GM12874 (cell line): ENCODE measurements around the gene CFAP100.

Source experiments
- CTCF ChIP-seq: IDR thresholded peaks from 2 replicates; pipeline ENCODE4 v1.5.1; 2011; ENCODE audit warnings: low read depth, mild to moderate bottlenecking, control low read depth, low read length, moderate library complexity; ENCODE audit not compliant: insufficient read depth

Gene CFAP100

GRCh38 chr3:126393563-126393962 lies 1.1 kb upstream of the CFAP100 start:
- TF ChIP-seq CTCF: no peak

- no peak for TF ChIP-seq CTCF
Observed at GRCh38 chr3:126394977-126395321, 240 bp downstream of the CFAP100 start.

- no peak for TF ChIP-seq CTCF
Observed at GRCh38 chr3:126395846-126396513, 1.3 kb downstream of the CFAP100 start.

- TF ChIP-seq CTCF: no peak
Observed at GRCh38 chr3:126396536-126396935, 1.8 kb downstream of the CFAP100 start.

GRCh38 chr3:126397610-126398422 lies 3.1 kb downstream of the CFAP100 start:
- no peak for TF ChIP-seq CTCF

- TF ChIP-seq CTCF: no peak
Observed at GRCh38 chr3:126398423-126399350, 4.0 kb downstream of the CFAP100 start.

GRCh38 chr3:126399351-126399735 lies 4.6 kb downstream of the CFAP100 start:
- TF ChIP-seq CTCF: no peak
